OCI-LY1 (cell line): ENCODE data around the gene CBLC.

Source experiments
- EZH2 ChIP-seq: fragments of 200-600 bp; sonication (generic), shearing (Covaris generic); IDR thresholded peaks from 2 replicates; pipeline ENCODE4 v1.8.0; 2017; ENCODE audit warnings: borderline replicate concordance, mixed run types, mild to moderate bottlenecking, antibody characterized with exemption, low read length, moderate library complexity, mixed read lengths
- TF ChIP-seq, protein P1 (sequence below): fragments of 200-600 bp; sonication (generic), shearing (Covaris generic); IDR thresholded peaks from 2 replicates; pipeline ENCODE4 v1.5.1; 2017; ENCODE audit warnings: mild to moderate bottlenecking, antibody characterized with exemption, low read length, moderate library complexity, mixed read lengths

DNA sequence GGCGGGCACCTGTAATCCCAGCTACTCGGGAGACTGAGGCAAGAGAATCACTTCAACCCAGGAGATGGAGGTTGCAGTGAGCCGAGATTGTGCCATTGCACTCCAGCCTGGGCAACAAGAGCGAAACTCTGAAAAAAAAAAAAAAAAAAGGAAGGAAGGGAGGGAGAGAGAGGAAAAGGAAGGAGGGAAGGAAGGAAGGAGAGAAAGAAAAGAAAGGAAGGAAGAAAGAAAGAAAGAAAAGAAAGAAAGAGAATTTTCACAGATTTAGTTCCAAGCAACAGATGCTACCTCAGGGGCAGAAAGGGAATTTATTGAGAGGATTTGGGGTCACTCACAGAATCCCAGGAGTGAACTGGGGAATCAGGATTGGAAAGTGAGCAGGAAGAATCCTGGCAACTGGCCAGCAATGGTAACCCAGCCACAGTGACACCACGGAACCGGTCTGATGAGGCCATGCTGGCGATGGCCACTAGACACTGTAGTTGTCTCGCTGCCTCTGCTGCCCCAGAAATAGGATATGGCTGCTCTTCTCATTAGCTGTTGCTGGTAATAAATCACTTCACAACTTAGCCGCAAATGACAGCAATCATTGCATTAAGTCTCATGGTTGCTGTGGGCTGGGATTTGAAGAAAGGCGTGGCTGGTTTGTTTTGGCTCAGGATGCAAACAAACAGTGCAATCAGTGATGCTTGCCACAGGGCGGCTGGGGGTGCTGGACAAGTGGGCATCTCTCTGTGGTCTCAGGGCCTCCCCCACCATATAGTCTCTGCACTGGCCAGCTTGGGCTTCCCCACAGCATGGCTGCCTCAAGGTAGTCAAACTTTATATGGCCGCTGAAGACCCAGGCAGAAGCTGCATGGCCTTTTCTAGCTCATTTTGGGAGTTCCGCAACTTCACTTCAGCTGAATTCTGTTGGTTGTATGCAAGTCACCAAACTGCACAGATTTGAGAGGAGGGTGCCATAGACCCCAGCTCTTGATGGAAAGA, 26.0 kb downstream of the CBLC start:
- TF ChIP-seq, protein P1, sequence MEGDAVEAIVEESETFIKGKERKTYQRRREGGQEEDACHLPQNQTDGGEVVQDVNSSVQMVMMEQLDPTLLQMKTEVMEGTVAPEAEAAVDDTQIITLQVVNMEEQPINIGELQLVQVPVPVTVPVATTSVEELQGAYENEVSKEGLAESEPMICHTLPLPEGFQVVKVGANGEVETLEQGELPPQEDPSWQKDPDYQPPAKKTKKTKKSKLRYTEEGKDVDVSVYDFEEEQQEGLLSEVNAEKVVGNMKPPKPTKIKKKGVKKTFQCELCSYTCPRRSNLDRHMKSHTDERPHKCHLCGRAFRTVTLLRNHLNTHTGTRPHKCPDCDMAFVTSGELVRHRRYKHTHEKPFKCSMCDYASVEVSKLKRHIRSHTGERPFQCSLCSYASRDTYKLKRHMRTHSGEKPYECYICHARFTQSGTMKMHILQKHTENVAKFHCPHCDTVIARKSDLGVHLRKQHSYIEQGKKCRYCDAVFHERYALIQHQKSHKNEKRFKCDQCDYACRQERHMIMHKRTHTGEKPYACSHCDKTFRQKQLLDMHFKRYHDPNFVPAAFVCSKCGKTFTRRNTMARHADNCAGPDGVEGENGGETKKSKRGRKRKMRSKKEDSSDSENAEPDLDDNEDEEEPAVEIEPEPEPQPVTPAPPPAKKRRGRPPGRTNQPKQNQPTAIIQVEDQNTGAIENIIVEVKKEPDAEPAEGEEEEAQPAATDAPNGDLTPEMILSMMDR: no peak
- TF ChIP-seq EZH2: no peak
